ENCODE results near the gene STK39.

STK39 gene

GRCh38 chr2:168175469-168175868 lies 71.9 kb downstream of the STK39 start:
- TF ChIP-seq CTCF (IDR thresholded peaks at IDR 0.05): no peak
- H3K27ac ChIP-seq: no peak overlapping the region
- H3K9me3 ChIP-seq: no peaks in the 10 kb centered on the region
- no peaks in the 10 kb centered on the region for H3K4me1 ChIP-seq (ENCODE audit: control insufficient read depth in 1 of 2, insufficient read depth in 1 of 2, low read depth in 1 of 2, low read length in 1 of 2)
- no peaks in the 10 kb centered on the region for H3K27me3 ChIP-seq
- H3K4me3 ChIP-seq (ENCODE audit: low read depth in 1 of 2, low read length in 1 of 2): no peak overlapping the region
- no peaks in the 10 kb centered on the region for H3K36me3 ChIP-seq

- Histone ChIP-seq H3K4me3 (ENCODE audit: low read depth in 1 of 2, low read length in 1 of 2) (no peak overlapping the region), H3K27ac (no peak overlapping the region), H3K4me1 (ENCODE audit: control insufficient read depth in 1 of 2, insufficient read depth in 1 of 2, low read depth in 1 of 2, low read length in 1 of 2) (no peaks in the 10 kb centered on the region), H3K27me3 (no peaks in the 10 kb centered on the region), H3K9me3 (no peaks in the 10 kb centered on the region), H3K36me3 (no peaks in the 10 kb centered on the region)
- TF ChIP-seq CTCF (IDR thresholded peaks at IDR 0.05): no peak
These were observed 72.6 kb downstream of the STK39 start for GRCh38 chr2:168174756-168175155.

- Histone ChIP-seq H3K27me3 (no peaks in the 10 kb centered on the region), H3K4me1 (ENCODE audit: control insufficient read depth in 1 of 2, insufficient read depth in 1 of 2, low read depth in 1 of 2, low read length in 1 of 2) (no peaks in the 10 kb centered on the region), H3K9me3 (no peaks in the 10 kb centered on the region), H3K36me3 (no peaks in the 10 kb centered on the region), H3K4me3 (ENCODE audit: low read depth in 1 of 2, low read length in 1 of 2) (no peak overlapping the region), H3K27ac (no peak overlapping the region)
- TF ChIP-seq CTCF (IDR thresholded peaks at IDR 0.05): no peak
These were observed 75.3 kb downstream of the STK39 start for GRCh38 chr2:168172071-168172470.

GRCh38 chr2:168171059-168171762 lies 76.2 kb downstream of the STK39 start:
- no peak for TF ChIP-seq CTCF (IDR thresholded peaks at IDR 0.05)
- Histone ChIP-seq H3K36me3 (no peaks in the 10 kb centered on the region), H3K9me3 (no peaks in the 10 kb centered on the region), H3K27ac (no peak overlapping the region), H3K4me3 (ENCODE audit: low read depth in 1 of 2, low read length in 1 of 2) (no peak overlapping the region), H3K27me3 (no peaks in the 10 kb centered on the region), H3K4me1 (ENCODE audit: control insufficient read depth in 1 of 2, insufficient read depth in 1 of 2, low read depth in 1 of 2, low read length in 1 of 2) (no peaks in the 10 kb centered on the region)

GRCh38 chr2:168169097-168169745 lies 78.2 kb downstream of the STK39 start:
- no peaks in the 10 kb centered on the region for H3K4me1 ChIP-seq (ENCODE audit: control insufficient read depth in 1 of 2, insufficient read depth in 1 of 2, low read depth in 1 of 2, low read length in 1 of 2)
- no peaks in the 10 kb centered on the region for H3K9me3 ChIP-seq
- no peaks in the 10 kb centered on the region for H3K27me3 ChIP-seq
- H3K36me3 ChIP-seq: no peaks in the 10 kb centered on the region
- H3K4me3 ChIP-seq (ENCODE audit: low read depth in 1 of 2, low read length in 1 of 2): no peak overlapping the region
- no peak overlapping the region for H3K27ac ChIP-seq
- TF ChIP-seq CTCF (IDR thresholded peaks at IDR 0.05): no peak

All from neutrophil (primary cell).